Lower leg skin (tissue), 3 donors: ENCODE results near the gene EFCAB8.

Source experiments
- CTCF ChIP-seq, 3 donors: fragments of 450-650 bp; IDR thresholded peaks; one replicate each; pipeline ENCODE4 v1.5.1; 2016; ENCODE audit warnings: antibody characterized with exemption in 3 of 3, mild to moderate bottlenecking in 3 of 3, moderate library complexity in 2 of 3
- POLR2A ChIP-seq, 2 donors: fragments of 450-650 bp; IDR thresholded peaks; one replicate each; pipeline ENCODE4 v1.6.1; 2016 to 2017; ENCODE audit warnings: antibody characterized with exemption in 2 of 2, mild to moderate bottlenecking in 1 of 2, moderate library complexity in 1 of 2

- no peak for TF ChIP-seq POLR2A (IDR thresholded peaks at IDR 0.05)
- TF ChIP-seq CTCF (IDR thresholded peaks at IDR 0.05): no peak
Observed at GRCh38 chr20:32917191-32917950, 58.6 kb downstream of the EFCAB8 start.
